Common myeloid progenitor, CD34-positive (primary cell): ENCODE results near the gene ITPK1.
"Not testable (repeated sequence)": the region's sequence is repeated elsewhere in the genome, so short reads cannot be mapped to it uniquely, and the experiment has no call there.

ENCODE experiments used
- CTCF ChIA-PET: fragments of 350-600 bp; sonication (Branson Sonifier 250); formaldehyde crosslinking; loops from one replicate; lab custom pipeline; 2021; ENCODE audit warnings: antibody characterized with exemption; lab: Charles Lee
- POLR2A ChIA-PET: fragments of 350-600 bp; sonication (Branson Sonifier 250); formaldehyde crosslinking; loops from one replicate; lab custom pipeline; 2021; ENCODE audit warnings: antibody characterized with exemption; lab: Charles Lee
- DNase-seq, 3 donors: peaks; one replicate each; pipeline versions ENCODE4 v3.0.0 to v3.0.0-alpha.2; 2013
- H3K27ac ChIP-seq, 2 experiments: 1 replicate in 1 of 2; 2 replicates in 1 of 2; pipeline ENCODE4 v1.7.0; 2013; ENCODE audit warnings: inconsistent platforms in 2 of 2, low read length in 2 of 2, mild to moderate bottlenecking in 2 of 2, low read depth in 1 of 2, moderate library complexity in 1 of 2; ENCODE audit not compliant: severe bottlenecking in 2 of 2, insufficient read depth in 1 of 2, poor library complexity in 1 of 2
- H3K27me3 ChIP-seq, 5 experiments: replicated peaks in 2 of 5; 1 replicate in 3 of 5; 2 replicates in 2 of 5; pipeline versions ENCODE4 v1.6.1 to v1.7.0; 2013; ENCODE audit warnings: low read length in 4 of 5, mild to moderate bottlenecking in 2 of 5, moderate library complexity in 2 of 5, inconsistent platforms in 1 of 5; ENCODE audit not compliant: insufficient read depth in 5 of 5, control insufficient read depth in 4 of 5
- H3K36me3 ChIP-seq, 4 experiments: 1 replicate in 2 of 4; 2 replicates in 2 of 4; pipeline versions ENCODE4 v1.6.1 to v1.7.0; 2013; ENCODE audit warnings: low read length in 3 of 4, control low read depth in 1 of 4, mild to moderate bottlenecking in 1 of 4; ENCODE audit not compliant: control insufficient read depth in 4 of 4, insufficient read depth in 4 of 4
- H3K4me1 ChIP-seq, 4 experiments: 1 replicate in 3 of 4; 2 replicates in 1 of 4; pipeline versions ENCODE4 v1.6.1 to v1.7.1; 2013; ENCODE audit warnings: low read length in 3 of 4, mild to moderate bottlenecking in 3 of 4, control low read depth in 1 of 4, inconsistent platforms in 1 of 4, moderate library complexity in 1 of 4; ENCODE audit not compliant: control insufficient read depth in 4 of 4, insufficient read depth in 4 of 4; ENCODE audit errors: control extremely low read depth in 1 of 4
- H3K4me3 ChIP-seq, 7 experiments: 1 replicate in 4 of 7; 2 replicates in 3 of 7; pipeline versions ENCODE4 v1.5.1 to v1.7.0; 2013; ENCODE audit warnings: mild to moderate bottlenecking in 7 of 7, low read length in 6 of 7, moderate library complexity in 6 of 7, inconsistent platforms in 2 of 7, low read depth in 2 of 7, control low read depth in 1 of 7; ENCODE audit not compliant: insufficient read depth in 4 of 7, control insufficient read depth in 1 of 7; ENCODE audit errors: extremely low read depth in 1 of 7
- H3K9me3 ChIP-seq, 5 experiments: 1 replicate in 4 of 5; 2 replicates in 1 of 5; pipeline versions ENCODE4 v1.6.1 to v1.7.1; 2013; ENCODE audit warnings: low read length in 4 of 5, mild to moderate bottlenecking in 2 of 5, inconsistent platforms in 1 of 5, low read depth in 1 of 5, moderate library complexity in 1 of 5; ENCODE audit not compliant: control insufficient read depth in 4 of 5, insufficient read depth in 2 of 5; ENCODE audit errors: control extremely low read depth in 1 of 5
- WGBS: methylation state at CpG from one replicate; pipeline ENCODE4 v1.1.5; 2013; ENCODE audit not compliant: insufficient coverage; 5-methylcytosine and 5-hydroxymethylcytosine counted together

ITPK1 gene

GRCh38 chr14:93142854-93143652 is 27.3 kb upstream of the ITPK1 start:
- H3K4me3 ChIP-seq, result no peak overlapping the region
- H3K27me3 ChIP-seq, result no peaks in the 10 kb centered on the region
- 78% methylated on average over 4 of the region's 13 CpGs for WGBS
- POLR2A ChIA-PET, result no interaction called here
- CTCF ChIA-PET, result interaction anchor here (1.1 to 13.2 kb wide), 2 partner anchors 27 to 178 kb away, joined by 4 to 225 read pairs; partner anchors contain the start of gene ITPK1
- DNase-seq, result no peak
- no peaks in the 10 kb centered on the region for H3K36me3 ChIP-seq
- H3K9me3 ChIP-seq, result no peaks in the 10 kb centered on the region
- H3K4me1 ChIP-seq, result no peaks in the 10 kb centered on the region
- no peak overlapping the region for H3K27ac ChIP-seq

- Histone ChIP-seq H3K4me3 (no peak overlapping the region), H3K4me1 (no peaks in the 10 kb centered on the region), H3K36me3 (no peaks in the 10 kb centered on the region), H3K9me3 (no peaks in the 10 kb centered on the region), H3K27me3 (no peaks in the 10 kb centered on the region), H3K27ac (no peak overlapping the region)
- no peak for DNase-seq
- CTCF ChIA-PET, result interaction anchor here (0.8 to 13.2 kb wide), 9 partner anchors 19 to 186 kb away, joined by 3 to 225 read pairs (median 3); partner anchors contain the start of gene ITPK1
- 92% methylated on average over 16 of the region's 17 CpGs for WGBS
- POLR2A ChIA-PET, result no interaction called here
These were observed 22.1 kb upstream of the ITPK1 start for GRCh38 chr14:93137864-93138263.

GRCh38 chr14:93136508-93136907 is 20.8 kb upstream of the ITPK1 start:
- POLR2A ChIA-PET, H3K27ac ChIP-seq, H3K36me3 ChIP-seq, DNase-seq, H3K9me3 ChIP-seq, H3K4me3 ChIP-seq, H3K4me1 ChIP-seq, H3K27me3 ChIP-seq: not testable (repeated sequence)
- CTCF ChIA-PET, result interaction anchor here (0.6 to 13.2 kb wide), 2 partner anchors 13 to 20 kb away, joined by 4 to 225 read pairs; partner anchors contain the start of gene ITPK1
- WGBS, result 78% methylated on average over 12 of the region's 13 CpGs

GRCh38 chr14:93136009-93136408 is 20.3 kb upstream of the ITPK1 start:
- H3K27me3 ChIP-seq, result no peaks in the 10 kb centered on the region
- H3K9me3 ChIP-seq, result no peaks in the 10 kb centered on the region
- POLR2A ChIA-PET, result no interaction called here
- DNase-seq, result no peak
- no peak overlapping the region for H3K4me3 ChIP-seq
- CTCF ChIA-PET, result interaction anchor here (0.6 to 13.2 kb wide), 2 partner anchors 12 to 20 kb away, joined by 4 to 225 read pairs; partner anchors contain the start of gene ITPK1
- no peak overlapping the region for H3K27ac ChIP-seq
- H3K4me1 ChIP-seq, result no peaks in the 10 kb centered on the region
- 100% methylated on average over 3 of the region's 8 CpGs for WGBS
- no peaks in the 10 kb centered on the region for H3K36me3 ChIP-seq

GRCh38 chr14:93135399-93135798 is 19.7 kb upstream of the ITPK1 start:
- Histone ChIP-seq H3K36me3 (no peaks in the 10 kb centered on the region), H3K27me3 (no peaks in the 10 kb centered on the region), H3K4me1 (no peaks in the 10 kb centered on the region), H3K4me3 (no peak overlapping the region), H3K9me3 (no peaks in the 10 kb centered on the region), H3K27ac (no peak overlapping the region)
- ChIA-PET CTCF (interaction anchor here (13.2 kb wide), 1 partner anchor 19 kb away, joined by 225 read pairs; the partner anchor contains the start of gene ITPK1), POLR2A (no interaction called here)
- DNase-seq, result no peak
- WGBS, result 93% methylated on average over 4 of the region's 5 CpGs

- WGBS, result 93% methylated on average over 5 of the region's 8 CpGs
- Histone ChIP-seq H3K36me3 (no peaks in the 10 kb centered on the region), H3K4me1 (no peaks in the 10 kb centered on the region), H3K27me3 (no peaks in the 10 kb centered on the region), H3K27ac (no peak overlapping the region), H3K9me3 (no peaks in the 10 kb centered on the region), H3K4me3 (no peak overlapping the region)
- CTCF ChIA-PET, result interaction anchor here (0.8 to 13.2 kb wide), 12 partner anchors 10 to 187 kb away, joined by 3 to 225 read pairs (median 8); partner anchors contain the start of gene ITPK1
- POLR2A ChIA-PET, result no interaction called here
- DNase-seq, result no peak
These were observed 17.7 kb upstream of the ITPK1 start for GRCh38 chr14:93133464-93133863.
